GM19240 (cell line): Measurements from ENCODE around the gene SPIRE2.
"Not testable (repeated sequence)": the region's sequence is repeated elsewhere in the genome, so short reads cannot be mapped to it uniquely, and the experiment has no call there.

Experiments used
- DNase-seq: peaks from one replicate; pipeline ENCODE4 v3.0.0; 2011; ENCODE audit warnings: low spot score; ENCODE audit not compliant: insufficient read length

The SPIRE2 gene

GRCh38 chr16:89912143-89912542 lies 83.9 kb downstream of the SPIRE2 start:
- DNase-seq: no peak

- no peak for DNase-seq
Measured at GRCh38 chr16:89912627-89913026, 84.4 kb downstream of the SPIRE2 start.

DNA sequence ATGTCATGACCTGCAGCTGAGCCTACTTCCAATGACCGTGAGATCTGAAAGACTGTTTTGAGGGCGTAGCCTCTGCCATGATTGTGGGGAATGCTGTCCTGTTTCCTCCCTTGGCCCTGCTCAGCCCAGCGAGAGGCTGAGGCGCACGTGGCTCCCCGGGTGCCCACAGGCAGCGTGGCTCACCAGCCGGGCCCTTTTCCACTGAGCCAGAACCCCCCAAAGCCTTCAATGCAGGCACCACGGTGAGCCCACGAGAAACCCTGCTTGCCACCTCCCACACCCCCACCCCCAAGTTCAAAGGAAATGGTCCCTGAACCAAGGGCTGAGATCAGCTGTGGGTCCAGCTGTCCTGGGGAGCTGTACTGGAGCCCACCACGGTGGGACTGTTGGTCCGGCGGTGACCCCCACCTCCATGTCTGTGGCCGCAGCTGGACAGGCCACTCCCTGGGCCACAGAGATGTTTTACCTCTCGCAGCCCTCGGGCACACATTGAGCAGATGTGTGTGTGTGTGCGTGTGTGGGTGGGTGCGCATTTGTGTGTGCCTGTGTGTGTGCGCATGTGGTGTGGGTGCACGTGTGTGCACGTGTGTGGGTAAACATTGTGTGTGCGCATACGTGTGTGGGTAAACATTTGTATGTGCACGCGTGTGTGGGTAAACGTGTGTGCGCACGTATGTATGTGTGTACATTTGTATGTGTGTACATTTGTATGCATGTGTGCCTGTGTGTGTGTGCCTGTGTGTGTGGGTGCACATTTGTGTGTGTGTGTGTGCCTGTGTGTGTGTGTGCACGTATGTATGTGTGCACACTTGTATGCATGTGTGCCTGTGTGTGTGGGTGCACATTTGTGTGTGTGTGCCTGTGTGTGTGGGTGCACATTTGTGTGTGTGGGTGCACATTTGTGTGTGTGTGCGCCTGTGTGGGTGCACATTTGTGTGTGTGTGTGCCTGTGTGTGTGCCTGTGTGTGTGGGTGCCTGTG lies 85.4 kb downstream of the SPIRE2 start:
- no peak for DNase-seq

- not testable (repeated sequence) for DNase-seq
Measured at GRCh38 chr16:89914642-89915285, 86.5 kb downstream of the SPIRE2 start.

DNA sequence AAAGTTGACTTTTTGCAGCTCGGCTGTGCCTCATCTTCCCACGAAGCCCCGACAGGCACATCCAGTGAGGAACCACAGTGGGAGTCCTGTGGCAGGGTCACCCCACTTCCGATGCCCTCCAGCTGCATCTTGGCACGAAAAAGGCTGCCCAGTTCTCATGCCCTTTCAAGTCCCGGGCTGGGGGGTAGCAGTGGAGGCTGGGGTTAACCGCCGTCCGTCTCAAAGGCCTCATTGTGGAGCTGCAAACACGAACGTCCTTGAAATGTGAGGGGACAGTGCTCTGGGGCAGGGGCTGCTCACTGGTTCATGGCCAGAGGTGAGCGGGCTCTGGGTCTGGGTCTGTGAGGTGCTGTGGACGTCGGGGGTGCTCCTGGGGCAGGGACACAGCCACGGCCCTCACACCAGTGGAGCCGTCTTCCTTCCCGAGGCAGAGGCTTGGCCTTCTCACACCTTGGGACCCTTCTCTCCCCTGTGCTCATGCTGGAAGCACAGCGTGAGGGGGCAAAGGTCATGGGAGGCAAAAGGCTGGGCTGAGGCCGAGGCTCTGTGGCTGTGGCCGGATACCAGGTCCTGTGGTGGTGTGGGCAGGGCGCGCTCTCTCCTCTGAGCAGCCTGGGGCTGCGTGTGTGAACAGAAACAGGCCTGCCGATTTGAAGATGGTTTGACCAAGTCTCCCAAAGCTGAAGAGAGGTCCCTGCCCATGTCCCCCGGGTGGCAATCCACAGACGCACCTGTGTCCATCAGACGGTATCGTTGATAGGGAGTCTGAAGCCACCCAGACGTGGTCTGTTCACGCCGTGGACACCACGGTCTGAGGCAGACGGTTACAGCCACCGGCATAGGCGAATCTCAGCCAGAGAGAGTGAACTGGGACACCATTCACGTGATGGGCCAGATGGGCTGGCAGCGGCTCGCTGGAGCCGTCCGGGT lies 87.3 kb downstream of the SPIRE2 start:
- DNase-seq: no peak

GRCh38 chr16:89917773-89918452 lies 89.6 kb downstream of the SPIRE2 start:
- peak; percentile 91 for DNase-seq

DNA sequence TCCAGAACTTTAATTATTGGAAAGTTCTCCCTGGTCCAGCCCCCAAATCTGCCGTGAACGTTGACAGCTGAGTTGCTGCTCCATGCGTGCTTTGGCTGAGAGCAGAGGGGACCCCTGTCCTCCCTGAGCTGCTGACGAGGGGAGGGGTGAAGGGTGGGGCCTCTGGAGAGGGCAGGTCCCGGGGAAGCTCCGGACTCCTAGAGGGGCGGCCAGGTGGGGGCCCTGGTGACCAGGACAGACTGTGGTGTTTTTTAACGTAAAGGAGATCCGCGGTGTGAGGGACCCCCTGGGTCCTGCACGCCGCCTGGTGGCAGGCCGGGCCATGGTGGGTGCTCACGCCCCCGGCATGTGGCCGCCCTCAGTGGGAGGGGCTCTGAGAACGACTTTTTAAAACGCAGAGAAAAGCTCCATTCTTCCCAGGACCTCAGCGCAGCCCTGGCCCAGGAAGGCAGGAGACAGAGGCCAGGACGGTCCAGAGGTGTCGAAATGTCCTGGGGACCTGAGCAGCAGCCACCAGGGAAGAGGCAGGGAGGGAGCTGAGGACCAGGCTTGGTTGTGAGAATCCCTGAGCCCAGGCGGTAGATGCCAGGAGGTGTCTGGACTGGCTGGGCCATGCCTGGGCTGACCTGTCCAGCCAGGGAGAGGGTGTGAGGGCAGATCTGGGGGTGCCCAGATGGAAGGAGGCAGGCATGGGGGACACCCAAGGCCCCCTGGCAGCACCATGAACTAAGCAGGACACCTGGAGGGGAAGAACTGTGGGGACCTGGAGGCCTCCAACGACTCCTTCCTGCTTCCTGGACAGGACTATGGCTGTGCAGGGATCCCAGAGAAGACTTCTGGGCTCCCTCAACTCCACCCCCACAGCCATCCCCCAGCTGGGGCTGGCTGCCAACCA lies 90.4 kb downstream of the SPIRE2 start, which contains the start of gene MC1R:
Gene MC1R (plus strand): TSS at position 410 of the 895 bp plus-strand sequence. CDS start 397 bp downstream, at position 807.
- DNase-seq: no peak

DNA sequence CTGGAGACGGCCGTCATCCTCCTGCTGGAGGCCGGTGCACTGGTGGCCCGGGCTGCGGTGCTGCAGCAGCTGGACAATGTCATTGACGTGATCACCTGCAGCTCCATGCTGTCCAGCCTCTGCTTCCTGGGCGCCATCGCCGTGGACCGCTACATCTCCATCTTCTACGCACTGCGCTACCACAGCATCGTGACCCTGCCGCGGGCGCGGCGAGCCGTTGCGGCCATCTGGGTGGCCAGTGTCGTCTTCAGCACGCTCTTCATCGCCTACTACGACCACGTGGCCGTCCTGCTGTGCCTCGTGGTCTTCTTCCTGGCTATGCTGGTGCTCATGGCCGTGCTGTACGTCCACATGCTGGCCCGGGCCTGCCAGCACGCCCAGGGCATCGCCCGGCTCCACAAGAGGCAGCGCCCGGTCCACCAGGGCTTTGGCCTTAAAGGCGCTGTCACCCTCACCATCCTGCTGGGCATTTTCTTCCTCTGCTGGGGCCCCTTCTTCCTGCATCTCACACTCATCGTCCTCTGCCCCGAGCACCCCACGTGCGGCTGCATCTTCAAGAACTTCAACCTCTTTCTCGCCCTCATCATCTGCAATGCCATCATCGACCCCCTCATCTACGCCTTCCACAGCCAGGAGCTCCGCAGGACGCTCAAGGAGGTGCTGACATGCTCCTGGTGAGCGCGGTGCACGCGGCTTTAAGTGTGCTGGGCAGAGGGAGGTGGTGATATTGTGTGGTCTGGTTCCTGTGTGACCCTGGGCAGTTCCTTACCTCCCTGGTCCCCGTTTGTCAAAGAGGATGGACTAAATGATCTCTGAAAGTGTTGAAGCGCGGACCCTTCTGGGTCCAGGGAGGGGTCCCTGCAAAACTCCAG lies 91.5 kb downstream of the SPIRE2 start:
- DNase-seq: no peak

DNA sequence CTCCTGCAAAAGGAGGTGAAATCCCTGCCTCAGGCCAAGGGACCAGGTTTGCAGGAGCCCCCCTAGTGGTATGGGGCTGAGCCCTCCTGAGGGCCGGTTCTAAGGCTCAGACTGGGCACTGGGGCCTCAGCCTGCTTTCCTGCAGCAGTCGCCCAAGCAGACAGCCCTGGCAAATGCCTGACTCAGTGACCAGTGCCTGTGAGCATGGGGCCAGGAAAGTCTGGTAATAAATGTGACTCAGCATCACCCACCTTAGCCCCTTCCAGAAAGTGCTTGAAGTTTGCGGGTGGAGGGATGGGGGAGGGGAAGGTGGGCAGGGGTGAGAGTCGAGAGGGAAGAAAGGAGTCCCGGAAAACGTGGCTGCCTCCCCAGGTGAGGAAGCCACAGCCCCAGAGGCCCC lies 92.4 kb downstream of the SPIRE2 start:
- no peak for DNase-seq
